IMR-90 (cell line): Measurements from ENCODE around the gene DCAF11. TPM values are rescaled to one million over a fixed set of nuclear protein-coding genes. Genes with fewer than 3 reads are reported as not detected.

Source experiments
- ATAC-seq: fragments of 200-7000 bp; cut with Tn5 transposase; 2 replicates; pipeline ENCODE4 v1.9.1; 2020; ENCODE audit warnings: low read depth, mild to moderate bottlenecking, moderate library complexity
- BruUV-seq: library from RNA; stranded (reverse); fragments of 400-500 nt; replicated peaks from 2 replicates; lab custom pipeline; 2021; lab: Mats Ljungman, UMichigan
- CTCF ChIA-PET: fragments of 300-600 bp; formaldehyde crosslinking; extraction: SDS; loops from one replicate; lab custom pipeline; 2021; ENCODE audit warnings: antibody characterized with exemption; lab: Yijun Ruan, JAX
- POLR2A ChIA-PET: fragments of 300-600 bp; sonication (Branson Sonifier 250); formaldehyde crosslinking; loops from one replicate; lab custom pipeline; 2022; ENCODE audit warnings: antibody characterized with exemption; ENCODE audit not compliant: unreplicated experiment; lab: Charles Lee
- DNase-seq: peaks from one replicate; pipeline ENCODE4 v3.0.0; 2013
- H2AFZ ChIP-seq: replicated peaks from 2 replicates; pipeline ENCODE3; 2013; ENCODE audit warnings: low read length, mild to moderate bottlenecking; ENCODE audit not compliant: poor library complexity
- H2AK5ac ChIP-seq: 2 replicates; pipeline ENCODE4 v1.6.1; 2013; ENCODE audit warnings: low read depth, low read length, inconsistent platforms
- H2AK9ac ChIP-seq: replicated peaks from 2 replicates; pipeline ENCODE3; 2013; ENCODE audit warnings: mild to moderate bottlenecking, low read depth, low read length, moderate library complexity; ENCODE audit not compliant: poor library complexity
- H2BK120ac ChIP-seq: 2 replicates; pipeline ENCODE4 v1.6.1; 2013; ENCODE audit warnings: low read depth, low read length, inconsistent platforms
- H2BK15ac ChIP-seq: 3 replicates; pipeline ENCODE4 v1.6.1; 2013; ENCODE audit warnings: low read depth, low read length, inconsistent platforms
- H2BK20ac ChIP-seq: 2 replicates; pipeline ENCODE4 v1.6.1; 2013; ENCODE audit warnings: low read depth, mild to moderate bottlenecking, inconsistent platforms, low read length, moderate library complexity
- H2BK5ac ChIP-seq: 2 replicates; pipeline ENCODE4 v1.6.1; 2013; ENCODE audit warnings: mild to moderate bottlenecking, low read depth, low read length, inconsistent platforms; ENCODE audit not compliant: poor library complexity, severe bottlenecking
- H3K14ac ChIP-seq: replicated peaks from 2 replicates; pipeline ENCODE4 v1.6.1; 2013; ENCODE audit warnings: low read depth, low read length, inconsistent platforms
- H3K18ac ChIP-seq: 2 replicates; pipeline ENCODE4 v1.6.1; 2013; ENCODE audit warnings: low read depth, low read length, control low read depth
- H3K23ac ChIP-seq: 2 replicates; pipeline ENCODE4 v1.6.1; 2013; ENCODE audit warnings: low read depth, low read length, inconsistent platforms
- H3K27ac ChIP-seq: 2 replicates; pipeline ENCODE4 v1.5.1; 2013; ENCODE audit warnings: mild to moderate bottlenecking, control low read depth, low read length; ENCODE audit not compliant: insufficient read depth
- H3K27me3 ChIP-seq: 2 replicates; pipeline ENCODE4 v1.6.1; 2013; ENCODE audit warnings: low read length; ENCODE audit not compliant: control insufficient read depth, insufficient read depth
- H3K36me3 ChIP-seq: 2 replicates; pipeline ENCODE4 v1.6.1; 2013; ENCODE audit warnings: low read length, mixed read lengths; ENCODE audit not compliant: control insufficient read depth, insufficient read depth
- H3K4ac ChIP-seq: 2 replicates; pipeline ENCODE4 v1.6.1; 2013; ENCODE audit warnings: low read depth, low read length, inconsistent platforms
- H3K4me1 ChIP-seq: 2 replicates; pipeline ENCODE4 v1.6.1; 2013; ENCODE audit warnings: low read length, mixed read lengths; ENCODE audit not compliant: control insufficient read depth, insufficient read depth
- H3K4me2 ChIP-seq: 2 replicates; pipeline ENCODE4 v1.6.1; 2013; ENCODE audit warnings: low read depth, mild to moderate bottlenecking, control low read depth, low read length, moderate library complexity
- H3K4me3 ChIP-seq: 2 replicates; pipeline ENCODE4 v1.5.1; 2013; ENCODE audit warnings: low read depth, mild to moderate bottlenecking, control low read depth, low read length, moderate library complexity; ENCODE audit not compliant: insufficient read depth
- H3K56ac ChIP-seq: 2 replicates; pipeline ENCODE4 v1.6.1; 2013; ENCODE audit warnings: low read length, inconsistent platforms; ENCODE audit not compliant: insufficient read depth; ENCODE audit errors: extremely low read depth
- H3K79me1 ChIP-seq, 2 experiments: 2 replicates each; pipeline ENCODE4 v1.6.1; 2013; ENCODE audit warnings: low read length in 2 of 2, inconsistent platforms in 1 of 2, low read depth in 1 of 2
- H3K9ac ChIP-seq: 2 replicates; pipeline ENCODE4 v1.6.1; 2013; ENCODE audit warnings: low read depth, low read length, control low read depth
- H3K9me1 ChIP-seq: 2 replicates; pipeline ENCODE4 v1.6.1; 2013; ENCODE audit warnings: low read length, inconsistent platforms; ENCODE audit not compliant: insufficient read depth
- H3K9me3 ChIP-seq: 2 replicates; pipeline ENCODE4 v1.6.1; 2013; ENCODE audit warnings: low read length; ENCODE audit not compliant: control insufficient read depth, insufficient read depth
- H4K20me1 ChIP-seq: 2 replicates; pipeline ENCODE4 v1.6.1; 2013; ENCODE audit warnings: low read length, inconsistent platforms; ENCODE audit not compliant: insufficient read depth
- H4K5ac ChIP-seq: 2 replicates; pipeline ENCODE4 v1.6.1; 2013; ENCODE audit warnings: mild to moderate bottlenecking, low read depth, low read length, control low read depth
- H4K8ac ChIP-seq, 2 experiments: 2 replicates each; pipeline ENCODE4 v1.6.1; 2013; ENCODE audit warnings: low read depth in 2 of 2, low read length in 2 of 2, control low read depth in 1 of 2, inconsistent platforms in 1 of 2
- H4K91ac ChIP-seq: 2 replicates; pipeline ENCODE4 v1.6.1; 2013; ENCODE audit warnings: low read depth, low read length, inconsistent platforms; ENCODE audit not compliant: insufficient read depth
- CEBPB ChIP-seq: IDR thresholded peaks from 2 replicates; pipeline ENCODE4 v1.6.1; 2012; ENCODE audit warnings: low read depth, low read length, improper control_type of control experiment
- CHD1 ChIP-seq: IDR thresholded peaks from 2 replicates; pipeline ENCODE4 v1.6.1; 2012; ENCODE audit warnings: low read depth, low read length, improper control_type of control experiment
- MXI1 ChIP-seq: IDR thresholded peaks from 2 replicates; pipeline ENCODE4 v1.6.1; 2012; ENCODE audit warnings: low read depth, mild to moderate bottlenecking, low read length, moderate library complexity, borderline replicate concordance
- POLR2A ChIP-seq: IDR thresholded peaks from 2 replicates; pipeline ENCODE4 v1.6.1; 2012; ENCODE audit warnings: mild to moderate bottlenecking, low read depth, low read length
- RAD21 ChIP-seq: IDR thresholded peaks from 2 replicates; pipeline ENCODE4 v1.6.1; 2012; ENCODE audit warnings: low read length, improper control_type of control experiment
- RFX5 ChIP-seq: IDR thresholded peaks from 2 replicates; pipeline ENCODE4 v1.8.0; 2012; ENCODE audit warnings: low read depth, mild to moderate bottlenecking, low read length, moderate library complexity
- SMC3 ChIP-seq: fragments of 150-350 bp; IDR thresholded peaks from 2 replicates; pipeline ENCODE4 v1.6.1; 2016; ENCODE audit warnings: low read depth, mild to moderate bottlenecking, antibody characterized with exemption, low read length, moderate library complexity
- WGBS, 2 experiments: methylation state at CpG; one replicate each; pipeline versions ENCODE4 v1.1.5 to v1.1.7; 2013; ENCODE audit warnings: missing lambda C conversion rate in 2 of 2; ENCODE audit not compliant: insufficient read length in 1 of 2; ENCODE audit errors: extremely low coverage in 2 of 2; 5-methylcytosine and 5-hydroxymethylcytosine counted together
- dilution Hi-C: fragments of 300-500 bp; cut with HindIII; formaldehyde crosslinking; loops from one replicate; pipeline ENCODE4 v1.14.3; 2018; ENCODE audit warnings: low sequenced_read_pairs; ENCODE audit not compliant: unreplicated experiment
- in situ Hi-C: fragments of 300-500 bp; cut with MboI; formaldehyde crosslinking; loops from 3 replicates; pipeline ENCODE4 v1.14.3; 2019; ENCODE audit warnings: low sequenced_read_pairs, inconsistent platforms, mixed read lengths
- intact Hi-C: fragments of 100-400 bp; cut with micrococcal nuclease; formaldehyde crosslinking; loops from 2 replicates; pipeline ENCODE4 v1.10.0; 2022
- polyA plus RNA-seq, 3 experiments: library from polyadenylated mRNA; depleted of rRNA; stranded (reverse); fragments of >200 nt; gene quantifications; 2 replicates each; pipeline ENCODE4 v1.2.3, GENCODE V29; 2012; ENCODE audit warnings: low replicate concordance in 1 of 3
- total RNA-seq: library from RNA; depleted of rRNA; stranded (reverse); fragments of >200 nt; gene quantifications from 2 replicates; pipeline ENCODE4 v1.2.3, GENCODE V29; 2012
- TF ChIP-seq, protein P1 (sequence below): fragments of 150-350 bp; IDR thresholded peaks from 2 replicates; pipeline ENCODE4 v1.6.1; 2017; ENCODE audit warnings: mild to moderate bottlenecking, antibody characterized with exemption, low read length, low read depth

The DCAF11 gene
- total and polyA plus RNA-seq, 2 of the 4 experiments (the other 2 are of a cell fraction) = 21.0 to 52.0 TPM

DNA sequence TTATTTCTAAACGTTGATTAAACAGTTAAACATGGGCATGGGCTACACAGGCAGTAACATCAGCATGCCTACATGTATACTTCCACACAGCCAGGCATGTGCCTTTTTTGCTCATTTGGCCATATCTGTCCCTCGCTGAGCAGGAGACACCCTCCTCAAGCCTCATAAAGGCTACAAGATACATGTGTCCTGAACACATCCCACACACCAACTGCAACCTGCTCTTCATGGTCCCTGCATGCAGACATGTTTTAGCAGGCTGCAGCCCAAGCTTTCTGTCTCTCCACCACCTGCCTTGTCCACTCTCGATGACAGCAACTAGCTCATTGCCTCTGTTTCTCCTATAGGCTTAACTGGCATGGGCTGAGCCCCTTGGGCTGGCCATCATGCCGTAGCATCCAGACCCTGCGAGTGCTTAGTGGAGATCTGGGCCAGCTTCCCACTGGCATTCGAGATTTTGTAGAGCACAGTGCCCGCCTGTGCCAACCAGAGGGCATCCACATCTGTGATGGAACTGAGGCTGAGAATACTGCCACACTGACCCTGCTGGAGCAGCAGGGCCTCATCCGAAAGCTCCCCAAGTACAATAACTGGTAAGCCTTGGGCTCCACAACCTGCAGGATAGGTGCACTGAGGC is 17.9 kb upstream of the DCAF11 start:
- no peaks in the 10 kb centered on the region for H3K27me3 ChIP-seq
- no peak overlapping the region for H3K23ac ChIP-seq
- no peak overlapping the region for H3K18ac ChIP-seq
- ChIA-PET CTCF (interaction anchor here (0.6 to 1.0 kb wide), 2 partner anchors 12 kb away, joined by 4 to 9 read pairs; no protein-coding TSS in a partner anchor), POLR2A (no interaction called here)
- H3K9ac ChIP-seq = no peak overlapping the region
- in situ Hi-C loops (loop anchor here (10.0 kb wide), 1 partner anchor 122 kb away; no protein-coding TSS in a partner anchor), dilution Hi-C loops (no loop called here), intact Hi-C loops (no loop called here)
- no peak for ATAC-seq
- peaks cover 16% of the 10 kb centered on the region for H3K9me1 ChIP-seq
- no peak overlapping the region; the same call in 1 of the 2 replicates for H3K4ac ChIP-seq
- H3K14ac ChIP-seq = no peak overlapping the region
- no peak overlapping the region for H3K56ac ChIP-seq
- H2AK5ac ChIP-seq = peak overlapping the region; percentile 1; the same call in 1 of the 2 replicates
- H2BK5ac ChIP-seq = no peak overlapping the region
- no peak overlapping the region for H3K4me3 ChIP-seq
- peaks cover 19% of the 10 kb centered on the region; the same call in 1 of the 2 replicates for H4K20me1 ChIP-seq
- H2BK20ac ChIP-seq = no peak overlapping the region
- no peak overlapping the region for H3K27ac ChIP-seq
- BruUV-seq = no TSS peak
- H3K79me1 ChIP-seq = peaks cover 16 to 41% of the 10 kb centered on the region in 2 experiments
- no peak overlapping the region for H4K8ac ChIP-seq
- H2AFZ ChIP-seq = no peak overlapping the region
- no peak overlapping the region for H2BK15ac ChIP-seq
- no peaks in the 10 kb centered on the region for H3K9me3 ChIP-seq
- H4K5ac ChIP-seq = no peak overlapping the region
- 95% methylated on average over 6 of the region's 8 CpGs; no CpG with 5 or more reads in 1 of the 2 experiments for WGBS, 2 experiments
- H2BK120ac ChIP-seq = no peak overlapping the region
- TF ChIP-seq RAD21 (no peak), POLR2A (no peak), CHD1 (no peak), SMC3 (no peak), RFX5 (no peak), MXI1 (no peak), CEBPB (no peak)
- TF ChIP-seq, protein P1, sequence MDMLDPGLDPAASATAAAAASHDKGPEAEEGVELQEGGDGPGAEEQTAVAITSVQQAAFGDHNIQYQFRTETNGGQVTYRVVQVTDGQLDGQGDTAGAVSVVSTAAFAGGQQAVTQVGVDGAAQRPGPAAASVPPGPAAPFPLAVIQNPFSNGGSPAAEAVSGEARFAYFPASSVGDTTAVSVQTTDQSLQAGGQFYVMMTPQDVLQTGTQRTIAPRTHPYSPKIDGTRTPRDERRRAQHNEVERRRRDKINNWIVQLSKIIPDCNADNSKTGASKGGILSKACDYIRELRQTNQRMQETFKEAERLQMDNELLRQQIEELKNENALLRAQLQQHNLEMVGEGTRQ = no peak
- H2AK9ac ChIP-seq = no peak overlapping the region
- H4K91ac ChIP-seq = no peak overlapping the region
- H3K36me3 ChIP-seq = peaks cover 27% of the 10 kb centered on the region
- no peak overlapping the region for H3K4me2 ChIP-seq
- no peak for DNase-seq
- H3K4me1 ChIP-seq = peaks cover 8% of the 10 kb centered on the region
